IPS-15b (cell line): Measurements from ENCODE around the gene SEPTIN5.

ENCODE experiments used
- H3K27me3 ChIP-seq: one replicate; pipeline ENCODE4 v1.6.1; 2013; ENCODE audit warnings: low read length; ENCODE audit not compliant: control insufficient read depth, insufficient read depth
- H3K36me3 ChIP-seq: one replicate; pipeline ENCODE4 v1.6.1; 2013; ENCODE audit warnings: low read length; ENCODE audit not compliant: control insufficient read depth, insufficient read depth
- H3K4me1 ChIP-seq: one replicate; pipeline ENCODE4 v1.6.1; 2013; ENCODE audit warnings: mild to moderate bottlenecking, low read length; ENCODE audit not compliant: control insufficient read depth, insufficient read depth
- H3K4me3 ChIP-seq: one replicate; pipeline ENCODE4 v1.5.1; 2013; ENCODE audit warnings: low read depth, low read length
- H3K9ac ChIP-seq: one replicate; pipeline ENCODE4 v1.6.1; 2013; ENCODE audit warnings: low read depth, mild to moderate bottlenecking, low read length
- H3K9me3 ChIP-seq: one replicate; pipeline ENCODE4 v1.6.1; 2013; ENCODE audit warnings: mild to moderate bottlenecking, low read length; ENCODE audit not compliant: control insufficient read depth, insufficient read depth

SEPTIN5 gene

DNA sequence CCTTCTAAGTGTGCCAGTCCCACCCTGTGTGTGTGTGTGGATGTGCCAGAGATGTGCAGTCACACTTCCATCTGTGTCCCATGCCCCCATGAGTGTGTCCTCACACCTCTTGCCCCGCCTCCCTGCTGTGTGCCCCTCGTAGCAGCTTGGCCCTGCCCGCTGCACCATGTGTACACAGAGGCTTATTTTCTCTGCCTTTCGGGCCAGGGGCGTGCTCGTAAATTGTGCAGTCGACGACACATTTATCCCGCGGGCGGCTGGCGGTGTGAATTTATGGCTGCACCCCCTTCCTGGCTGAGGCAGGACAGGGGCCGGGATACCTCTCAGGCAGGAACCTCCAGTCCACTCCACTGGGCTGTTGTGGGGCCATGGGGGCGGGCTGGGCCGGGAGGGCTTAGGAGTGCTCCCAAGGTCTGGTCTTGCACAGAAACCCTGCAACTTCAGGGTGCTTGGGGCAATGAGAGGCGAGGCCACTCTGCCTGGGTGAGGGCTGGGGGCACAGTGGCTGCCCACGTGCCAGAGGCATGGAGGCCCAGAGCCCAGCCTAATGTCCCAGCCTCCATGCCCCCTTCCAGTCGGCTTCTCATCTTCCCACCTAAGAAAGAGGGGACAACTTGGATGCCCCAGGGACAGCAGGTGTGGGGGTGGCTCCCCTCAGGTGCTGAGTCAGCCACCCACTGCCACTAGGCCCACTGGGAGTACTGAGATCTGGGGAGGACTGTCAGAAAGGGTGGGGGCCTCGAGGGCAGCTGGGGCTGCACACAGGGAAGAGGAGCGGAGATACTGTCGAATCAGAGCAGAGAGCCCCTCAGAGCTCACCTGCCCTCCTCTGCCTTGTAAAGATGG lies 21.6 kb downstream of the SEPTIN5 start:
- no peak overlapping the region for H3K4me3 ChIP-seq
- no peaks in the 10 kb centered on the region for H3K9me3 ChIP-seq
- no peaks in the 10 kb centered on the region for H3K4me1 ChIP-seq
- no peaks in the 10 kb centered on the region for H3K36me3 ChIP-seq
- H3K27me3 ChIP-seq: no peaks in the 10 kb centered on the region
- no peak overlapping the region for H3K9ac ChIP-seq

DNA sequence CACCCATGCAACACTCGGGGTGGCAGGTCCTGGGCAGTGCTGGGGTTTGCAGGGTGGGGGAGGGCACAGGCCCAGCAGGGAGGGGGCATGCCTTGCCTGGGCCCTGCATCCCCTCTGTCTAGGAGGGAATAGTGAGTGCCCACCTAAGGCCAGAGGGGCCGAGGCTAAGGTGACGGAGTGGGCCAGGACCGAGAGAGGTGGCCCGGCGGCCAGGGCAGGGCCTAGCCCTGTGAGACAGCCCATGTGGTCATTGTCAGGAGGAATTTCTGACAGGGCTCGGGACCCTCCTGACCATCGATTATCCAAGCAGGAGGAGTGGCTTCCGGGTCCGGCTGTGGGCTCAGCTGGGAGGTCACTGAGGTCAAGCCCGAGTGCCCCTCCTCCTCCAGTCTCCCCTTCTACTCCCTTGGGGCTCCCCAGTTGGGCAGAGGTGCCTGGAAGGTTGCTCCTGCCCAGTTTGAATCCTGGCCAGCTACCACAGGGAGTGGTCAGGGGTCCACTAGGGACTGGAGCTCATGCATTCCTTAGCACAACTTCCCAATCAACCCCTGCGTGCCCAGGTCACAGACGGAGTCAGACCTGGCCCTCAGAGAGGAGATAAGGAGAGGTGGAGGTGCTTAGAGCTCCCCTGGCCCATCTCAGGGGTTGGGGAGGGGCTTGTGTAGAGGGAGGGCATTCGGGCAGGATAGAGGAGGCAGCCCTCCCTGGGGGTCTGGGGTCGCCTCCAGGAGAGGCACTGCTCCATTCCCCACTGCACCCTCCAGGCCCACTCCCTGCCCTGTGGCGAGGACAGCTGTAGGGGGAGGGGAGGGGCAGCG lies 23.8 kb downstream of the SEPTIN5 start:
- H3K27me3 ChIP-seq: no peaks in the 10 kb centered on the region
- H3K4me3 ChIP-seq: no peak overlapping the region
- no peaks in the 10 kb centered on the region for H3K4me1 ChIP-seq
- H3K9ac ChIP-seq: no peak overlapping the region
- no peaks in the 10 kb centered on the region for H3K9me3 ChIP-seq
- H3K36me3 ChIP-seq: no peaks in the 10 kb centered on the region

DNA sequence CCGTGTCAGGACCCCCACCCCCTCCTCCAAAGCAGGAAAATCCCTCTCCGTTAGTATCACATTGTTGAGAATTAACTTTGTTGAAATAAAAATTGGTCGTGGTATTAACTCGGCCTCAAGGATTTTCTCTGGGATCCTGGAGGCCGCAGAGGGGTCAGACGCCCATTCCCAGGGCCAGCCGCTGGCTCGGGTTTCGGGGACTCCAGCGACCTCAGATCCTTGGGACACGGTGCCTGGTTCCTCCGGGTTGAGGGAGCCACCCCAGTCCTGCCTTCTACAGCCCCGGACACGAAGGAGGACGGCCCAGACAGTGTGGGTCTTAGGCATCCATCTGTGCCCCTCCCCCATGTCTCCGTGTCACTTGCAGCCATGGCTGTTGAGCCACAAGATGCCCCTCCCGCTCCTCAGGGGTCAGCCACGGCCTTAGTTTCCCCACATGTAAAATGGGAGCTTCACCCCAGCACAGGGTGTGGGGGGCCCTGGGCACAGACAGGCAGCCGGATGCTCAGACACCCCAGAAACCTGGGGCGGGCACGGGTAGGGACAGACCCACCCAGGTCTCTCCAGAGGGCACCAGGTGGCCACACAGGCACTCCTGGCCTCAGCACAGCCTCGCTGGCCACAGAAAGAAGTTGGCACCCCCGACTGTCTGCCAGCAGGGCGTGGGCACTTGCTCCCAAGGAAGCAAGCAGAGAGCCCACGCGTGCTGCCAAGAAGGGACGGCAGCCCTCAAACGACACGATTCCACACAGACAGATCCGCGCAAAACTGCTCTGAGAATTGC lies 24.6 kb downstream of the SEPTIN5 start:
- Histone ChIP-seq H3K9ac (no peak overlapping the region), H3K4me1 (no peaks in the 10 kb centered on the region), H3K36me3 (no peaks in the 10 kb centered on the region), H3K4me3 (no peak overlapping the region), H3K9me3 (no peaks in the 10 kb centered on the region), H3K27me3 (no peaks in the 10 kb centered on the region)

DNA sequence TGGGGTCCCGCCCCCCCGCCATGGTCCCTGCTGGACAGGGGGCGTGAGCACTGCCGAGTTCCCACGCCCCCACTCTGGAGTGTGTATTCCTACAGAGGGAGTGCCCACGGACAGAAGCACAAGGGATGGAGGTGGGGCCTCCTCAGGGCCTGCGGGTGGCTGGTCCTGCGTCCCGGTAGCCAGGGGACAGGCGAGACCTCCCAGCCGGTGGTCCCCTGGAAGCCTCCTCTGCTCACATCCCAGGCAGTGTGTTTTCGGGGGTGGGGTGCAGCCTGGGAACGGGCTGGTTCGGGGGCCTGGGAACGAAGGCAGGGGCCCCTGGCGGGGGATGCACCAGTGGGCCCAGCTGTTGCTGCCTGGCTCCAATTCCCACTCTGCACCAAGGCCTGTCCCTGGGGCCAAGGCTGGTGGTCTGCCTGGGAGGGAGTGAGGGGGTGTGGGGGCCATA lies 25.2 kb downstream of the SEPTIN5 start:
- Histone ChIP-seq H3K9ac (no peak overlapping the region), H3K4me3 (no peak overlapping the region), H3K36me3 (no peaks in the 10 kb centered on the region), H3K27me3 (no peaks in the 10 kb centered on the region), H3K9me3 (no peaks in the 10 kb centered on the region), H3K4me1 (no peaks in the 10 kb centered on the region)

DNA sequence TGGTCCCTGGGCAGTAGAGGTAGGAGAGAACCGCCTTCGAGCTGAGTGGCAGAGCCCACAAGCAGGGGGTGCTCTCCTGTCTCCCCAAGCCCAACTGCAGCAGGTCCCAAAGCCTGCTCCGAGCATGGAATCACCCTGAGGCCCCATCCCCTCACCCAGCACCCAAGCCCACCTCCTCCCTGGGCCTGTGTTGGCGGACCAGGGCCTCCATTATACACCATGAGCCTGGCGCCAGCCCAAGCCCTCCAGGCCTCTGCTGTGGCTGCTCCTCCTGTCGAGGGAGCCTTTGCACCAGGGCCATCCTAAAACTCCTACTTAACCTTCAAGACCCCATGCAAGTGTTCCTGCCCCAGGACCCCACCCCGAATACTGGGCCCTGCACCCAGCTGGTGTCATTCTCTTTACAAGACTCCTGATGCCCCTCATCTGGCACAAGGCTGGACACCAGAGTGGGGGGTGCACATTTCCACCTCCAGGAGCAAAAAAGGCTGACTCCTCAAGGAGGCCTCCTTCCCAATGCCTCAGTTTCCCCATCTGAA lies 25.7 kb downstream of the SEPTIN5 start:
- no peaks in the 10 kb centered on the region for H3K9me3 ChIP-seq
- H3K4me3 ChIP-seq: no peak overlapping the region
- no peaks in the 10 kb centered on the region for H3K36me3 ChIP-seq
- no peak overlapping the region for H3K9ac ChIP-seq
- no peaks in the 10 kb centered on the region for H3K4me1 ChIP-seq
- no peaks in the 10 kb centered on the region for H3K27me3 ChIP-seq

DNA sequence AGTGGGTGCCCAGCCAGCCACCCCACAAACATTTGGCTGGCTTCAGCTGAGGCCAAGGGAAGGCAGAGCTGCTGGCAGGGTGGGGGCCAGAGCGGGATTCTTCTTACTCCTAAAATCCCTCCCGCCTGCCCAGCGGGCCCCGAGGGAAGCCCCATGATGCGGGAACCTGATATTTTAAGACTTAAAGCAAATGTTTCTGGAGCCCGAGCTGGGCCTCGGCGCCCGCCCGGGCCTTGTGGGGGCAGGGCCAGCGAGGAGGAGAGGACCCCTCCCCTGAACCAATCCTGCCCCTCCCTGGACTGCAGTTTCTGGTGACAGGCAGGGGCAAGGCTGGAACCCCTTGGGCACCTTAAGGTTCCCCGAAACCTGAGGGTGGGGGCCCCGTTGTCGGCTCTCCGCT lies 26.3 kb downstream of the SEPTIN5 start:
- no peaks in the 10 kb centered on the region for H3K36me3 ChIP-seq
- no peaks in the 10 kb centered on the region for H3K27me3 ChIP-seq
- no peak overlapping the region for H3K9ac ChIP-seq
- H3K4me1 ChIP-seq: no peaks in the 10 kb centered on the region
- H3K9me3 ChIP-seq: no peaks in the 10 kb centered on the region
- H3K4me3 ChIP-seq: no peak overlapping the region

DNA sequence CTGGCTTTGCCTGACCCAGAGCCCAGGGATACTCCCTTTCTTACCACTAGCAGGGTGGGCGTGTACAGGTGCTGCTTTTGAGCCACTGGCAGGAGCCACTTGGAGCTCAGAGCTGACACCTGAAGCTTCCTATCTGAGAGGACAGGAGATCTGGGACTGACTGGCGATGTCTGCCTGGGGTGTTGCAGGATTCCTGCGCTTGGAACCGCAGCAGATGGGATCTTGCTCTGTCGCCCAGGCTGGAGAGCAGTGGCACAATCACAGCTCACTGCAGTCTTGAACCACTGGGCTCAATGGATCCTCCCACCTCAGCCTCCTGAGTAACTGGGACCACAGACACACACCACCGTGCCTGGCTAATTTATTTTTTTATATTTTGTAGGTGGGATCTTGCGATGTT lies 26.8 kb downstream of the SEPTIN5 start:
- Histone ChIP-seq H3K4me3 (no peak overlapping the region), H3K27me3 (no peaks in the 10 kb centered on the region), H3K9ac (no peak overlapping the region)

DNA sequence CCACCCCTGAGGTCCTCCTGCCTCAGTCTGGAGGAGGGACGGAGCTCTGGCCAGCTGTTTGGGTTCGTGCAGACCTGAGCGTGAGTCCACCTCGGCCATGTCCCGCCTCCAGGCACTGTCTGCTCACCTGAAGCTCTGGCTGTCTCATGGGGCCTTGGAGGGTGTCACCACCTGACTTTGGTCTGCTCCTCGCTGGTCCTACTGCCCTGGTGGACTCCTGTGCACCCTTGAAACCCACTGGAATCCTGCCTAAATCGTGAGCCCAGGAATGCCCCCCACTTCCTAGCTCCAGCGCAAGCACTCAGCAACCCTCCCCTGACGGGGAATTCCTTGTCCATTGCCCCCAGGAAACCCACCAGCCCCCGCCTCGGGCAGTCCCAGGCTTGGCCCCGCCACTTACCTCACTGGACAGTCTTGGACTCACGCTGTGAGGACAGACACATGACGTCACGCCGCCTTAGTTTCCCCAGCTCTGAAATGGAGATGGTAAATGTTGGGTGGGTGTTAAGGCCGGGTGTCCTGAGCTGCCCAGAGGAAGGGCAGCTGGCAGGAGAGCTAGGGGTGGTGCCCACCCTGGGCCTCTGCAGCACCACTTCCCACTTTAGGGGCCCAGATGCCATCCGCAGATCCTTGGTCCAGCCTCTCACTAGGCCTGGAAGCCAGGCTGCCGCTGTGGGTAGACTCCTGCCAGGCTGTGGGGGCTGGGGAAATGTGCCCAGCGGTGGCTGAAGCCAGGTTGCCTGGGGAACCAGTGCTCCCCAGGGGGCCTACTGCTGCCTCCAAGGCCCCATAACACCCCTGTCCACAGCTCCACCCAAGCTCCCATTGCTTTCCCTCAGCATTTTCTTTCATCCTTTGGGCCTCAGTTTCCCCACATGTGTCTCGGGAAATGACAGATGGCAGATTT lies 28.1 kb downstream of the SEPTIN5 start:
- no peaks in the 10 kb centered on the region for H3K27me3 ChIP-seq
- H3K4me3 ChIP-seq: no peak overlapping the region
- no peaks in the 10 kb centered on the region for H3K36me3 ChIP-seq
- H3K9me3 ChIP-seq: no peaks in the 10 kb centered on the region
- no peaks in the 10 kb centered on the region for H3K4me1 ChIP-seq
- no peak overlapping the region for H3K9ac ChIP-seq

More for the DNA sequence above, 26.8 kb downstream of the SEPTIN5 start:
- no peaks in the 10 kb centered on the region for H3K4me1 ChIP-seq
- H3K36me3 ChIP-seq: no peaks in the 10 kb centered on the region
- no peaks in the 10 kb centered on the region for H3K9me3 ChIP-seq

DNA sequence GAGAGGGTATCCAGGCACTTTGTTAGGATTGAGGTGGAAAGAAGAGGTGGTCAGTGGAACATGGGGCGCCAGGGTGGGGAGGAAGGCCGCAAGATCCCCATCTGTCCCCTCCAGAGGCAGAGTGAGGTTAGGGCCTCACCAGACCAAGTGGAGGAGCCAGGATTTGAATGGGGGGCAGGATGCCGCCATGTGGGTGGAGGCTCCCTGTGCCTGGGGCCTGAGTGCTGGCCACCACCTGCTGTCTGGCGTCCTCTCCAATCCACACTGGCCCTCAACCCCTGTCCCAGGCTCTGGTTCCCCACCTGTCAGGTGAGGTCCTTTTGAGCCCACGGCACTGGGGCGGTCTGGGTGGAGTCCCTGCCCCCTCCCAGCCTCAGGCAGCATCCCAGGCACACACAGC lies 28.8 kb downstream of the SEPTIN5 start:
- Histone ChIP-seq H3K4me3 (no peak overlapping the region), H3K4me1 (no peaks in the 10 kb centered on the region), H3K27me3 (no peaks in the 10 kb centered on the region), H3K9ac (no peak overlapping the region), H3K36me3 (no peaks in the 10 kb centered on the region), H3K9me3 (no peaks in the 10 kb centered on the region)

DNA sequence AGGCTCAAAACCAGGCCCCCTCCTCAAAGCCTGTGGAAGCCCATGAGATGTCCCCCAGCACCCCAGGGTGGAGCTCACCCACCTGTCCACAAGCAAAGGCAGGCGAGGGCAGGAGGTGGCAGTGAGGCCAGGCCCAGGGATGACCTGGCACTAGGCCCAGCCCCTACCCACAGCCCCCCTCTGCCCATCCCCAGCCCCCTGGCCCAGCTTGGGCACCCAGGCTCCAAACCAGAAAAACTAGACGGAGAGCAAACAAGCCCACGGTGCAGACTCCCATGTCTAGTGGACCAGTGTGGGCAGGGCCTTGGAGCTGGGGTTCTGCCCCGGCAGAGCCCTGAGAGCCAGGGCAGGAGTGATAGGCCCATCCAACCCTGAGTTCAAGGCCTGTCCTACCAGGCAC lies 29.3 kb downstream of the SEPTIN5 start:
- Histone ChIP-seq H3K36me3 (no peaks in the 10 kb centered on the region), H3K27me3 (no peaks in the 10 kb centered on the region), H3K4me1 (no peaks in the 10 kb centered on the region), H3K9ac (no peak overlapping the region), H3K4me3 (no peak overlapping the region), H3K9me3 (no peaks in the 10 kb centered on the region)
